Bronchial epithelial cell (primary cell): Measurements from ENCODE around the gene PTBP2. TPM values are rescaled to one million over a fixed set of nuclear protein-coding genes. Genes with fewer than 3 reads are reported as not detected.

Experiments used
- DNase-seq: peaks from one replicate; pipeline ENCODE4 v3.0.0-alpha.2; 2010; ENCODE audit warnings: low read depth
- FAIRE-seq: peaks from 2 replicates; lab custom pipeline; 2011; peaks lifted over from hg19 to GRCh38; lab: Jason Lieb, UNC
- H3K27me3 ChIP-seq: 2 replicates; pipeline ENCODE4 v1.5.1; 2011; ENCODE audit warnings: low read length; ENCODE audit not compliant: control insufficient read depth, insufficient read depth
- H3K36me3 ChIP-seq: 2 replicates; pipeline ENCODE4 v1.5.1; 2011; ENCODE audit warnings: low read length; ENCODE audit not compliant: control insufficient read depth, insufficient read depth
- H3K4me3 ChIP-seq: 2 replicates; pipeline ENCODE4 v1.5.1; 2011; ENCODE audit warnings: mild to moderate bottlenecking, low read depth, low read length, control low read depth
- total RNA-seq: library from RNA; depleted of rRNA; stranded (reverse); fragments of >200 nt; gene quantifications from 2 replicates; pipeline ENCODE4 v1.2.1, GENCODE V29; 2014
- TF ChIP-seq, protein P1 (sequence below): IDR thresholded peaks from 2 replicates; pipeline ENCODE4 v1.5.1; 2011; ENCODE audit warnings: mild to moderate bottlenecking, moderate library complexity, low read length, control low read depth, inconsistent platforms; ENCODE audit not compliant: insufficient read depth, severe bottlenecking

The PTBP2 gene
- total RNA-seq, 1 donor from 2014 or later, result 10.5 TPM

DNA sequence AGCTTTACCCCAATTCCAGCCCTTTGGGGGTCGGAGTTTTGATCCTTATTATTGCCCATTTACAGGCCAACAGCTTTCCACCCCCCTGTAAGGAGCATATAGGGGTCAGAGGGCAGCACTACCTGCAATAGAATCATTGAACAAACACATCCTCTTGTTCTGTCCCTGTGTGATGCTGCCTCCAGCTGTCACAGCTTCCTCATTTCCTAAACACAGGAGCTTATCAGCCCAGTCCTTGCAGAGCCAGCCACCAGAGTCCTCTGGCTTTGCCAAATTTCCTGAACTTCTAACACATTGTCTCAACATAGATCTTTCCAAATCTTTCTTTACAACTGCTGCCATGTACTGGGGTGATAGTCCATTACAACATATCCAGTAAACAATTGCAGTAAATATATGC, 32.8 kb upstream of the PTBP2 start:
- TF ChIP-seq, protein P1, sequence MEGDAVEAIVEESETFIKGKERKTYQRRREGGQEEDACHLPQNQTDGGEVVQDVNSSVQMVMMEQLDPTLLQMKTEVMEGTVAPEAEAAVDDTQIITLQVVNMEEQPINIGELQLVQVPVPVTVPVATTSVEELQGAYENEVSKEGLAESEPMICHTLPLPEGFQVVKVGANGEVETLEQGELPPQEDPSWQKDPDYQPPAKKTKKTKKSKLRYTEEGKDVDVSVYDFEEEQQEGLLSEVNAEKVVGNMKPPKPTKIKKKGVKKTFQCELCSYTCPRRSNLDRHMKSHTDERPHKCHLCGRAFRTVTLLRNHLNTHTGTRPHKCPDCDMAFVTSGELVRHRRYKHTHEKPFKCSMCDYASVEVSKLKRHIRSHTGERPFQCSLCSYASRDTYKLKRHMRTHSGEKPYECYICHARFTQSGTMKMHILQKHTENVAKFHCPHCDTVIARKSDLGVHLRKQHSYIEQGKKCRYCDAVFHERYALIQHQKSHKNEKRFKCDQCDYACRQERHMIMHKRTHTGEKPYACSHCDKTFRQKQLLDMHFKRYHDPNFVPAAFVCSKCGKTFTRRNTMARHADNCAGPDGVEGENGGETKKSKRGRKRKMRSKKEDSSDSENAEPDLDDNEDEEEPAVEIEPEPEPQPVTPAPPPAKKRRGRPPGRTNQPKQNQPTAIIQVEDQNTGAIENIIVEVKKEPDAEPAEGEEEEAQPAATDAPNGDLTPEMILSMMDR, result no peak
- no peak for FAIRE-seq

DNA sequence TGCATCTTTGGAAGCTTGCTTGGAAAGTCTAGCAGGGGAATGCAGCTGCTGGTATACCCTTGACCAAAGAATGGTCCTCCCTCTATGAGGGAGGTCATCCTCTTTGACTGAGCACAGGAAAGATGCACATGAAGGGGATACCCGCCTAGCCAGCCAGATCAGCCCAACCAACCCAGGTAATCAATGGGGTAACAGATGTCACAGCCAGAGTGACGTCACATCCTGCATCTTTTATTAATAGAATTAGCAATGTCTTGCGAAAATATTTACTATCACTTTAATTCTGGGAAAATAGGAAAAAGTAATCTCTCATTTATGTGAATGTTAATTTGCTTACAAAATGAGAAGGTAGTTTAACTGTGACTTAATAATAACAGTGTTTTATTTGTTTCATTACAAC, 25.6 kb upstream of the PTBP2 start:
- FAIRE-seq, result no peak
- TF ChIP-seq, protein P1, result no peak
- H3K4me3 ChIP-seq, result no peak overlapping the region
- no peaks in the 10 kb centered on the region for H3K36me3 ChIP-seq
- H3K27me3 ChIP-seq, result no peaks in the 10 kb centered on the region
- DNase-seq, result no peak

More for the DNA sequence above, 32.8 kb upstream of the PTBP2 start:
- H3K27me3 ChIP-seq, result no peaks in the 10 kb centered on the region
- DNase-seq, result no peak
- H3K36me3 ChIP-seq, result no peaks in the 10 kb centered on the region
- no peak overlapping the region for H3K4me3 ChIP-seq

DNA sequence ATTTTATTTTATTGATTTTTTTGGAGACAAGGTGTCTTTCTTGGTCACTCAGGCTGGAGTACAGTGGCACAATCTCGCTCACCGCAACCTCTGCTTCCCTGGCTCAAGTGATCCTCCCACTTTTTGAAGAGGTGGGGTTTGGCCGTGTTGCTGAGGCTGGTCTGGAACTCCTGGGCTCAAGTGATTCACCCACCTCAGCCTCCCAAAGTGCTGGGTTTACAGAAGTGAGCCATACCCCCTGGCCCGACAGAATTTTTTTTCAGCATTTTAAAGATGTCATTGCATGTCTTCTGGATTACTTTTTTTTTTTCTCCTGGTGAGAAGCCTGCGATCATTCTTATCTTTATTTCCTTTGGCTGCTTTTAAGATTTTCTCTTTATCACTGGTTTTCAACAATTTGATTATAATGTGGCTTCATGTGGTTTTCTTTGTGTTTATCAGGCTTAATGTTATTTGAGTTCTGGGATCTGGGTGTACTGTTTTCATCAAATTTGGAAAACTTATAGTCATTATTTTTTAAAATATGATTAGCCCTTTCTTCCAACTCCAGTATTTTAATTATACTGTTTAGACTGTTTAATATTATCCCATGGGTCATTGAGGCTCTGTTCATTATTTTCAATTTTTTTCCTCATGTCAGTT, 23.1 kb upstream of the PTBP2 start:
- TF ChIP-seq, protein P1, result no peak
- H3K4me3 ChIP-seq, result no peak overlapping the region
- H3K27me3 ChIP-seq, result no peaks in the 10 kb centered on the region
- no peak for FAIRE-seq
- no peak for DNase-seq
- H3K36me3 ChIP-seq, result no peaks in the 10 kb centered on the region

DNA sequence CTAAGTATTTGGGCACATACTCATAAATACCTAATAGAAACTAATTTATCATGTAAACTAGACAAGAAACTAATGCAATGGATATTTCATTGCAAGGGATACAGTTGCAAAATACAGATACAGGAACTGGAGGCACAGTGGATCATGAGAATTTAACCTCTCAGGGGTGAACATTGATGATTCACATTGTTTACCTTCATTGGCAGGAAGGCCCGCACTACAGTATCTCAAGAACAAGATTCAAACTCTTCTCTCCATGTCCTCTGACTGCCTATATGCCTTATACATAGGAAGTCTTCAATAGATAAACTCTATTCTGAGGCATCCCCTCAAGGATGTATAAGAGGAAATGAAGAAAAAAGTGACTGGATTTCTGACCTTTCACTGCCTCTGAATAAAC, 18.4 kb upstream of the PTBP2 start:
- Histone ChIP-seq H3K36me3 (no peaks in the 10 kb centered on the region), H3K27me3 (no peaks in the 10 kb centered on the region), H3K4me3 (no peak overlapping the region)
- no peak for FAIRE-seq
- DNase-seq, result peak; percentile 48
- TF ChIP-seq, protein P1, result no peak

DNA sequence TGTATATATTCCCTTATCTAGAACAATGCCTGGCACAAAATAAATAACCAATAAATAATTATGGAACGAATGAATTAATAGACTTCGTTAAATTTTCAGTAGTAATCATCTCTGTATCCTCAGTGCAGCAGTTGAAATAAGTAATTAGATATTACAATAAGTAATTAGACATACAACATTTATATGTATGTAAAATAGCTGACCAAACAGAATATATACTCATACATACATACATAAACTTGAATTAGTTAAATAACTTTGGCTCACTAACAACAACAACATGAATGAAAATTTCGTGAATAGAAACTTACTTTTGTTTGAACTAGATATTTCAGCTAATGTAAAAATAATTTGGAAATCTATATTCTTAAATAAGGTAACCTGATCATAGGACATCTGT, 14.6 kb upstream of the PTBP2 start:
- no peak for DNase-seq
- Histone ChIP-seq H3K36me3 (no peaks in the 10 kb centered on the region), H3K27me3 (no peaks in the 10 kb centered on the region), H3K4me3 (no peak overlapping the region)
- FAIRE-seq, result no peak
- TF ChIP-seq, protein P1, result no peak

DNA sequence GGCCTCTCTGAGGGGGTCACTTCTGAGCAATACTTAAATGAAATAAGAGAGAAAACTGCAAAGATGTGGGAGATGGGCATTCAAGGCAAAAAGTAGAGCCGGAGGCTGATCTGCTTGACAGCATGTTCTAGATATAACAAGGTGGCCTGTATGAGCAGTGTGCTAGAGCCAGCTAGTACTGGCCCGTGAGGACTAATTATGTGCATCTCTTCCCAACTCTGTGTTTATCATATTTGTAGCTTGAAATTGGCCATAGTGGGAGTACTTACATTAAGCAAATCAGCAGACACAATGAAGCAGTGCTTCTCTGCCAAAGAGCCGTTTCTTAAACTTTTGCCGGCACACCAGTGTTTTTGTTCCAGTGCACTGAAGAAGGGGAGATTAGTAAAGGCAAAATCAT, 13.1 kb upstream of the PTBP2 start:
- no peaks in the 10 kb centered on the region for H3K36me3 ChIP-seq
- FAIRE-seq (no peak), DNase-seq (no peak)
- no peak overlapping the region for H3K4me3 ChIP-seq
- no peaks in the 10 kb centered on the region for H3K27me3 ChIP-seq
- TF ChIP-seq, protein P1, result no peak
